ENCODE results near the gene NAT16. TPM values are rescaled to one million over a fixed set of nuclear protein-coding genes. Genes with fewer than 3 reads are reported as not detected.
"Not testable (repeated sequence)": the region's sequence is repeated elsewhere in the genome, so short reads cannot be mapped to it uniquely, and the experiment has no call there.

NAT16 gene
- polyA plus RNA-seq, 6 donors from 2014 or later, result not detected

GRCh38 chr7:101211501-101211900 is 31.4 kb upstream of the NAT16 start:
- peaks cover 0 to 8% of the 10 kb centered on the region in 2 donors for H3K36me3 Mint-ChIP-seq
- H3K27ac Mint-ChIP-seq, result no peak overlapping the region
- peaks cover 4 to 10% (median 9%) of the 10 kb centered on the region in 3 donors for H3K4me1 Mint-ChIP-seq
- no peaks in the 10 kb centered on the region for H3K9me3 Mint-ChIP-seq
- H3K4me3 Mint-ChIP-seq, result peak overlapping the region in 2 of 8 donors; percentile 35 to 45
- DNase-seq, result no peak
- peaks cover 0 to under 1% (median 0%) of the 10 kb centered on the region in 3 donors for H3K27me3 Mint-ChIP-seq
- ATAC-seq (ENCODE audit: low read depth in 2 of 2), result no peak

GRCh38 chr7:101210143-101210542 is 30.1 kb upstream of the NAT16 start:
- H3K4me1 Mint-ChIP-seq, result no peaks in the 10 kb centered on the region
- H3K9me3 Mint-ChIP-seq, result no peaks in the 10 kb centered on the region
- no peak for ATAC-seq (ENCODE audit: low read depth in 2 of 2)
- H3K27ac Mint-ChIP-seq, result no peak overlapping the region
- peaks cover 0 to 14% of the 10 kb centered on the region in 2 donors for H3K36me3 Mint-ChIP-seq
- peaks cover 0 to 5% (median 0%) of the 10 kb centered on the region in 3 donors for H3K27me3 Mint-ChIP-seq
- DNase-seq, result no peak
- no peak overlapping the region for H3K4me3 Mint-ChIP-seq

GRCh38 chr7:101208794-101209193 is 28.7 kb upstream of the NAT16 start:
- Mint-ChIP-seq H3K27ac (no peak overlapping the region), H3K36me3 (peaks cover 0 to 14% of the 10 kb centered on the region in 2 donors), H3K27me3 (peaks cover 0 to 11% (median 3%) of the 10 kb centered on the region in 3 donors), H3K4me1 (peaks cover 1 to 5% (median 5%) of the 10 kb centered on the region in 3 donors), H3K9me3 (no peaks in the 10 kb centered on the region), H3K4me3 (no peak overlapping the region)
- ATAC-seq (ENCODE audit: low read depth in 2 of 2) (no peak), DNase-seq (no peak)

- H3K27ac Mint-ChIP-seq, result no peak overlapping the region
- no peaks in the 10 kb centered on the region for H3K9me3 Mint-ChIP-seq
- ATAC-seq (ENCODE audit: low read depth in 2 of 2) (no peak), DNase-seq (no peak)
- peaks cover 8 to 17% (median 13%) of the 10 kb centered on the region in 3 donors for H3K4me1 Mint-ChIP-seq
- H3K36me3 Mint-ChIP-seq, result peaks cover 0 to 14% of the 10 kb centered on the region in 2 donors
- H3K27me3 Mint-ChIP-seq, result peaks cover 0 to 21% (median 15%) of the 10 kb centered on the region in 3 donors
- no peak overlapping the region for H3K4me3 Mint-ChIP-seq
These were observed 27.4 kb upstream of the NAT16 start for GRCh38 chr7:101207459-101207858.

DNA sequence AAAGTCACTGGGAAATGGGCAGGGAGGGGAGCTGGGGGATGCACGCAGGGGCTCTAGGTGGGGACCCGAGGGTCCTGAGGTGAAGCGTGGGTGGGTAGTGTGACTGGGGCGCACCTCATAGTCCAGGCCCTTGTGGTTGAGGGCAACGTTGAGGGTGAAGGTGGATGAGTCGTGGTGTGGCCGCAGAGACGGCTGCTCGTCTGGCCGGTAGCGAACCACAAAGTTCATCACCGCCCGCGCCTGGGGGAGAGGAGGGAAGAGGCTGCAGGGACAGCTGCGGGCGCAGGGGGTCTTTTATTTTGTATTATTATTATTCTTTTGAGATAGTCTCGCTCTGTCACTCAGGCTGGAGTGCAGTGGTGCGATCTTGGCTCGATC is 26.6 kb upstream of the NAT16 start:
- Mint-ChIP-seq H3K27me3 (peaks cover 0 to 26% (median 15%) of the 10 kb centered on the region in 3 donors), H3K36me3 (peaks cover 0 to 14% of the 10 kb centered on the region in 2 donors), H3K4me1 (peaks cover 8 to 19% (median 17%) of the 10 kb centered on the region in 3 donors), H3K4me3 (no peak overlapping the region), H3K9me3 (no peaks in the 10 kb centered on the region), H3K27ac (peak overlapping the region in 1 of 6 donors; percentile 50)
- DNase-seq (no peak), ATAC-seq (ENCODE audit: low read depth in 2 of 2) (no peak)

GRCh38 chr7:101205901-101206664 is 26.0 kb upstream of the NAT16 start:
- DNase-seq, result no peak
- Mint-ChIP-seq H3K36me3 (peaks cover 0 to 14% of the 10 kb centered on the region in 2 donors), H3K27me3 (peaks cover 0 to 31% (median 21%) of the 10 kb centered on the region in 3 donors), H3K9me3 (no peaks in the 10 kb centered on the region), H3K27ac (peak overlapping the region in 1 of 6 donors; percentile 78), H3K4me3 (no peak overlapping the region), H3K4me1 (peaks cover 8 to 21% (median 19%) of the 10 kb centered on the region in 3 donors)
- ATAC-seq (ENCODE audit: low read depth in 2 of 2), result no peak

DNA sequence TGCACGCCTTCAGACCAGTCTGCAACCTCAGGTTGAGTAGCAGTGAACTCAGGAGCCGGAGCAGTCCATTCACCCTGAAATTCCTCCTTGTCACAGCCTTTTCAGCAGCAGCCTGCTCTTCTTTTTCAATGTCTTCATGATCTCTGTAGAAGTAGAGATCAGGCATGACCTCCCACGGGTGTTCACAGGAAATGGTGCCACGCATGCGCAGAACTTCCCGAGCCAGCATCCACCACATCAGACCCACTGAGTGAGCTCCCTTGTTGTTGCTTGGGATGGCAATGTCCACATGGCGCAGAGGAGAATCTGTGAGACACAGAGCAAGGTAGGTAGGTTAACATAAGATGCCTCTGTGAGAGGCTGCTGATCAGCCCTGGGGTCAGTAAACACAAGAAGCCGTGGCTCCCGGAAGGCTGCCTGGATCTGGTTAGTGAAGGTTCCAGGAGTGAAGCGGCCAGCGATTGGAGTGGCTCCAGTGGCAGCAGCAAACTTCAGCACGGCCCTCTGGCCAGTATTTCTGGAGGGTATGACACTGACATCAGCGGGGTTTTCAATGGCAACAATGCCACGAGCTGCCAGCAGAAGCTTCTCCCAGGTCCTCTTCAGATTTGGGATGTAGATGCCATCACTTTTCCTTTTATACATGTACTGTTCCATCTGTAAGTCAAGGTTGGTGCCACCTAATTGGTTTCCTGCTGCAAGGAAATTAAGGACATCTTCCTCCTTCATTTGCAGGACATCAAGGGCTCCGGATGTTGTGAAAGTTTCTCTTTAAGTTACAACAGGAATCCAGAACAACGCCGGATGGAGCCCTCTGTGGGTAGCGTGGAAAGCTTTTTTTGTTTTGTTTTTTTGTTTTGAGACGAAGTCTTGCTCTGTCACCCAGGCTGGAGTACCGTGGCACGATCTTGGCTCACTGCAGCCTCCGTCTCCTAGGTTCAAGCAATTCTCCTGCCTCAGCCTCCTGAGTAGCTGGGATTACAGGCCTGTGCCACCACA is 23.9 kb upstream of the NAT16 start:
- H3K27me3 Mint-ChIP-seq, result peaks cover 0 to 44% (median 33%) of the 10 kb centered on the region in 3 donors
- not testable (repeated sequence) for ATAC-seq (ENCODE audit: low read depth in 2 of 2); H3K27ac Mint-ChIP-seq; H3K9me3 Mint-ChIP-seq; DNase-seq
- H3K36me3 Mint-ChIP-seq, result peaks cover 0 to 14% of the 10 kb centered on the region in 2 donors
- peak overlapping the region in 3 of 8 donors; percentile 2 to 67 (median 51) for H3K4me3 Mint-ChIP-seq
- peaks cover 14 to 25% (median 23%) of the 10 kb centered on the region in 3 donors for H3K4me1 Mint-ChIP-seq

GRCh38 chr7:101202603-101202918 is 22.5 kb upstream of the NAT16 start:
- ATAC-seq (ENCODE audit: low read depth in 2 of 2) (no peak), DNase-seq (no peak)
- peaks cover 0 to 8% of the 10 kb centered on the region in 2 donors for H3K36me3 Mint-ChIP-seq
- H3K9me3 Mint-ChIP-seq, result no peaks in the 10 kb centered on the region
- peaks cover 0 to 53% (median 33%) of the 10 kb centered on the region in 3 donors for H3K27me3 Mint-ChIP-seq
- peak overlapping the region in 2 of 8 donors; percentile 50 to 69 for H3K4me3 Mint-ChIP-seq
- peaks cover 14 to 25% (median 23%) of the 10 kb centered on the region in 3 donors for H3K4me1 Mint-ChIP-seq
- H3K27ac Mint-ChIP-seq, result no peak overlapping the region

- ATAC-seq (ENCODE audit: low read depth in 2 of 2), result peak; percentile 91 to 92
- Mint-ChIP-seq H3K36me3 (peaks cover 0 to 8% of the 10 kb centered on the region in 2 donors), H3K27me3 (peaks cover 0 to 55% (median 33%) of the 10 kb centered on the region in 3 donors), H3K27ac (peak overlapping the region in 1 of 6 donors; percentile 89), H3K4me3 (peak overlapping the region in 5 of 8 donors; percentile 12 to 74 (median 48)), H3K4me1 (peaks cover 14 to 25% (median 23%) of the 10 kb centered on the region in 3 donors), H3K9me3 (no peaks in the 10 kb centered on the region)
- DNase-seq, result no peak
These were observed 21.9 kb upstream of the NAT16 start for GRCh38 chr7:101201695-101202602.

DNA sequence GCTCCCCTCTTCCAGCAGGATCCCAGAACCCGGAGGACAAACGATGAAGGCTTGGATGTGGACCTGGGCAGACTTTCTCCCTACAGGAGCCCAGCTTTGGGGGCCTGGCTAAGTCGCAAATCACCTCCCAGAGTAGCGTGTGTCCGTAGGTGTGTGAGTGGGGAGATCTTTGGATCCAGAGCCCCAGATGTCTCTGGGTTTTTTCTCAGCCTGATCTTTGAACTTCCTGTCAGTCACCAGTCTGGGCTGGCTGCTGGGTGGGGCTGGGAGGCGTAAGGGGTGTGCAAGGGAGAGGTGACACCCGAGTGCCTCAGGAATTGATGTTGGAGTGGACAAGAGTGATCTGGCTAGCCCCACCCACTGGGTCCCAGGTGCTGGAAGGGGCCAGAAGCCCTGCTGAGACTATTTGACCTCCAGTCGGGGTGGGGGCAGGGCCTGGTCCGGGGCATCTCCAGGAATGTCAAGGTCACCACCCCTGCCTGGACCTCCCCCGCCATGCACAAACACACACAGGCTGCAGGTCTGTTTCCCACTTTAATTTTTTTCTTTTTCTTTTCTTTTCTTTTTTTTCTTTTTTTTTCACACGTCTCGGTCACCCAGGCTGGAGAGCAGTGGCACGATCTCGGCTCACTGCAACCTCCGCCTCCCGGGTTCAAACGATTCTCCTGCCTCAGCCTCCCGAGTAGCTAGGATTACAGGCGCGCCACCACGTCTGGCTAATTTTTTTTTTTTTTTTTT is 20.9 kb upstream of the NAT16 start, which contains the start of gene MOGAT3:
Gene MOGAT3 (minus strand): TSS at position 175 of the 738 bp plus-strand sequence. CDS start 182 bp downstream, outside the sequence.
- peaks cover 0 to 56% (median 33%) of the 10 kb centered on the region in 3 donors for H3K27me3 Mint-ChIP-seq
- H3K4me1 Mint-ChIP-seq, result peaks cover 14 to 25% (median 23%) of the 10 kb centered on the region in 3 donors
- DNase-seq, result no peak
- H3K36me3 Mint-ChIP-seq, result peaks cover 0 to 1% of the 10 kb centered on the region in 2 donors
- no peak for ATAC-seq (ENCODE audit: low read depth in 2 of 2)
- peak within 1 kb of the TSS in 2 of 6 donors; percentile 79 to 89 for H3K27ac Mint-ChIP-seq
- H3K9me3 Mint-ChIP-seq, result no peaks in the 10 kb centered on the region
- H3K4me3 Mint-ChIP-seq, result peak within 1 kb of the TSS in 5 of 8 donors; percentile 22 to 74 (median 48)

DNA sequence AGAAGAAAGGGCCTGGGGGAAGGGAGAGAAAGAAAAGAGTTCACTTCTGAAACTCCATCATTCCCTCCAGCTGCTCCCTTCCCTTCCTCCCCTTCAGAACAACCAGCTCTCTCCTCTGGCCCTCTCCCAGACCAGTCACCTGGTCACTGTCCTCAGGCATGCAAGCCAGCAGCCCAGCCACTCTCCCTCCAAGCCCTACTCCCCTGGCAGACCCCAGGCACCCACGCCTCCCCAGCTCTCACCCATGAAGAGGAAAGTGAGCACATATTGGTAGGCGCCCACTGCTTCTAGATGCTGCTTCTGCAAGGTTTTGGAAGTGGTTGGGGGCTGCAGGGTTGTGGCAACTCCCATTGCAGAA is 20.4 kb upstream of the NAT16 start:
- peak overlapping the region in 1 of 8 donors; percentile 54 for H3K4me3 Mint-ChIP-seq
- DNase-seq (no peak), ATAC-seq (ENCODE audit: low read depth in 2 of 2) (no peak)
- no peaks in the 10 kb centered on the region for H3K36me3 Mint-ChIP-seq
- peaks cover 14 to 25% (median 23%) of the 10 kb centered on the region in 3 donors for H3K4me1 Mint-ChIP-seq
- peak overlapping the region in 1 of 6 donors; percentile 79 for H3K27ac Mint-ChIP-seq
- no peaks in the 10 kb centered on the region for H3K9me3 Mint-ChIP-seq
- H3K27me3 Mint-ChIP-seq, result peaks cover 0 to 60% (median 33%) of the 10 kb centered on the region in 3 donors

- not testable (repeated sequence) for H3K36me3 Mint-ChIP-seq; H3K27ac Mint-ChIP-seq; H3K9me3 Mint-ChIP-seq; ATAC-seq (ENCODE audit: low read depth in 2 of 2); H3K4me3 Mint-ChIP-seq; DNase-seq
- H3K27me3 Mint-ChIP-seq, result peaks cover 0 to 64% (median 33%) of the 10 kb centered on the region in 3 donors
- peaks cover 14 to 25% (median 23%) of the 10 kb centered on the region in 3 donors for H3K4me1 Mint-ChIP-seq
These were observed 19.4 kb upstream of the NAT16 start for GRCh38 chr7:101199522-101199921.
